GM23248 (cell line): ENCODE results near the gene HOXB5. TPM values are rescaled to one million over a fixed set of nuclear protein-coding genes. Genes with fewer than 3 reads are reported as not detected.

Experiments
- DNase-seq: peaks from one replicate; pipeline ENCODE4 v3.0.0-alpha.2; 2015
- H2AFZ ChIP-seq: fragments of 200-600 bp; sonication (generic); 2 replicates; pipeline ENCODE4 v1.6.1; 2016; ENCODE audit warnings: antibody characterized with exemption
- H3F3A ChIP-seq: fragments of 200-600 bp; sonication (generic); 2 replicates; pipeline ENCODE4 v1.6.1; 2016; ENCODE audit warnings: mild to moderate bottlenecking, antibody characterized with exemption, mixed run types; ENCODE audit not compliant: insufficient read depth
- H3K27ac ChIP-seq: fragments of 200-600 bp; sonication (generic); 2 replicates; pipeline ENCODE4 v1.5.1; 2016; ENCODE audit warnings: mild to moderate bottlenecking
- H3K27me3 ChIP-seq: fragments of 200-600 bp; sonication (generic); replicated peaks from 2 replicates; pipeline ENCODE4 v1.6.1; 2016; ENCODE audit warnings: mild to moderate bottlenecking; ENCODE audit not compliant: insufficient read depth
- H3K36me3 ChIP-seq: fragments of 200-600 bp; sonication (generic); 2 replicates; pipeline ENCODE4 v1.6.1; 2016; ENCODE audit warnings: low read depth, mild to moderate bottlenecking
- H3K4me1 ChIP-seq: fragments of 200-600 bp; sonication (generic); 2 replicates; pipeline ENCODE4 v1.6.1; 2016; ENCODE audit warnings: mild to moderate bottlenecking; ENCODE audit not compliant: insufficient read depth
- H3K4me2 ChIP-seq: fragments of 200-600 bp; sonication (generic); one replicate; pipeline ENCODE4 v1.6.1; 2016; ENCODE audit warnings: mild to moderate bottlenecking; ENCODE audit not compliant: unreplicated experiment
- H3K4me3 ChIP-seq: fragments of 200-600 bp; sonication (generic); 2 replicates; pipeline ENCODE4 v1.5.1; 2016; ENCODE audit warnings: mild to moderate bottlenecking
- H3K79me2 ChIP-seq: fragments of 200-600 bp; sonication (generic); 2 replicates; pipeline ENCODE4 v1.6.1; 2016; ENCODE audit warnings: mild to moderate bottlenecking; ENCODE audit not compliant: insufficient read depth
- H3K9ac ChIP-seq: fragments of 200-600 bp; sonication (generic); 2 replicates; pipeline ENCODE4 v1.6.1; 2016; ENCODE audit warnings: mild to moderate bottlenecking
- H3K9me2 ChIP-seq: fragments of 200-600 bp; sonication (generic); 2 replicates; pipeline ENCODE4 v1.6.1; 2016; ENCODE audit warnings: mixed run types, mild to moderate bottlenecking, moderate library complexity; ENCODE audit not compliant: insufficient read depth
- H3K9me3 ChIP-seq: fragments of 200-600 bp; sonication (generic); one replicate; pipeline ENCODE4 v1.6.1; 2017; ENCODE audit warnings: low read depth
- H4K20me1 ChIP-seq: fragments of 200-600 bp; sonication (generic); 2 replicates; pipeline ENCODE4 v1.6.0; 2016; ENCODE audit not compliant: insufficient read depth
- EZH2 ChIP-seq: fragments of 200-600 bp; sonication (generic); IDR thresholded peaks from 2 replicates; pipeline ENCODE4 v1.6.1; 2018; ENCODE audit warnings: antibody characterized with exemption, mild to moderate bottlenecking; ENCODE audit not compliant: insufficient read depth, poor library complexity, severe bottlenecking
- EZH2phosphoT487 ChIP-seq: fragments of 200-600 bp; sonication (generic); IDR thresholded peaks from 2 replicates; pipeline ENCODE4 v1.6.1; 2018; ENCODE audit warnings: antibody characterized with exemption, moderate library complexity, mild to moderate bottlenecking, low read depth; ENCODE audit not compliant: insufficient read depth
- WGBS, 2 experiments: methylation state at CpG; one replicate each; pipeline ENCODE4 v1.1.6; 2015 to 2017; ENCODE audit warnings: low lambda C conversion rate in 2 of 2, low coverage in 1 of 2; ENCODE audit errors: missing lambda C conversion rate in 2 of 2; 5-methylcytosine and 5-hydroxymethylcytosine counted together
- in situ Hi-C: fragments of 300-500 bp; cut with MboI; formaldehyde crosslinking; loops from 2 replicates; pipeline ENCODE4 v1.15.0; 2020
- polyA plus RNA-seq: library from polyadenylated mRNA; unstranded; fragments of >200 nt; fragmentation: Nextera tagmentation; extraction: Ambion mirVana; gene quantifications from 2 replicates; pipeline ENCODE4 v1.2.1, GENCODE V29; 2016
- total RNA-seq: library from RNA; depleted of rRNA; stranded (reverse); fragments of >200 nt; shearing (Covaris generic); gene quantifications from 2 replicates; pipeline ENCODE4 v1.2.3, GENCODE V29; 2014

Gene HOXB5
- total and polyA plus RNA-seq, 2 experiments from 2014 or later: 0.22 to 2.0 TPM

DNA sequence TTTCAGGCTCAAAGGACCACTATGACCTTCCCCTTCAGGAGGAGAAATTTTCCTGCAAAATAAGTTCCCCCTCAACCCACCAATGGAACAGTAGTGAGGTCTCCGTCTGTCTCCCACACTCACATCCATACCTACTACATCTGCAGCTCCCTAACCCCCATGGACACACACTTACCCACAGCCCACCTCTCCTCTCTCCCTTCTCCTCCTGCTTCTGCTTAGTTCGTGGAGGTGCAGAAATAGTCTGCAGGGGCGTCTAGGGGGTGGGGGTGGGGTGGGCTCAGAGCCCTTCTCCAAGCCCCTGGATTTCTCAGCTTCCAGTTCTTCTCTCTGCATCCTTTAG lies 24.4 kb downstream of the HOXB5 start:
- H3K9me3 ChIP-seq: no peaks in the 10 kb centered on the region
- peaks cover 30% of the 10 kb centered on the region for H3K4me1 ChIP-seq
- H3K27me3 ChIP-seq: no peaks in the 10 kb centered on the region
- H3K27ac ChIP-seq: no peak overlapping the region
- H3K9me2 ChIP-seq: no peaks in the 10 kb centered on the region
- no peak overlapping the region for H3K9ac ChIP-seq
- H3F3A ChIP-seq: peaks cover 5% of the 10 kb centered on the region; the same call in 1 of the 2 replicates
- no peak overlapping the region for H3K4me3 ChIP-seq
- WGBS, 2 experiments: 74 to 89% methylated on average over 3 of the region's 3 CpGs
- in situ Hi-C loops: no loop called here
- H3K79me2 ChIP-seq: peaks cover 71% of the 10 kb centered on the region
- H3K4me2 ChIP-seq: no peak overlapping the region
- no peak for DNase-seq
- no peaks in the 10 kb centered on the region for H4K20me1 ChIP-seq
- no peak overlapping the region for H2AFZ ChIP-seq
- no peaks in the 10 kb centered on the region for H3K36me3 ChIP-seq
- TF ChIP-seq EZH2: no peak
- TF ChIP-seq EZH2phosphoT487: no peak

DNA sequence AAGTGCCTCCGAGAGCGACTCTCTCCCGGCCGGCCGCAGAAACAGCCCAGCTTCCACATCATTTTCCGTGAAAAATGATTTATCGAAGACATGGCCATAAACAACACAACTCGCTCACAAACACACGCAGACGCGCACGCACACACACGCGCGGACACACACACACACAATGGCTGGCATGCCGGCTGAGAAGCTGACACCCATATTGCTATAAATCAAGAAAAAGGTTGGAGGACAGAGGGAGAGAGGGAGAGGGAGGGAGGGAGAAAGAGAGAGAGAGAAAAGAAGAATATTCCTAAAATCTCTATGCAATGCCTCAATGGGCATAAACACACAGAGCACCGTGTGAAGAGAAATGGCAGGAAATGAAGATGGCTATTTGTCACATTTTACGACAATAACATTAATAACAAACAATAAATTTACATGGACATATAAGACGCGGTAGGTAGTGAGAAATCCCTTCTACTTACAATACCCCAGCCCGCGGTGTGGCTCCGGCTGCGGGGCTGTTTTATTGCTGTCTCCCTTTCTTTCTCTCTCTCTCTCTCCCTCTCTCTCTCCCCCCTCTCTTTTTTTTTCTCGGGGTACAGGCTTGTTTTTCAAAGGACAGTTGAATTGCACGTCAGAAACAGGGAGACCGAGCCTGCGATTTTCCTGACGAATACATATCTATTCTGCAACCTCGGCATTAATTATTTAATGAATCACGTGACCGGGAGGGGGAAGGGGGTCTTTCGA lies 24.9 kb downstream of the HOXB5 start:
- no peaks in the 10 kb centered on the region for H3K9me2 ChIP-seq
- 76 to 81% methylated on average over 32 to 33 of the region's 33 CpGs for WGBS, 2 experiments
- no peaks in the 10 kb centered on the region for H3K9me3 ChIP-seq
- no peak overlapping the region for H3K9ac ChIP-seq
- H3K27me3 ChIP-seq: no peaks in the 10 kb centered on the region
- in situ Hi-C loops: no loop called here
- peaks cover 3% of the 10 kb centered on the region; the same call in 1 of the 2 replicates for H3F3A ChIP-seq
- no peaks in the 10 kb centered on the region for H4K20me1 ChIP-seq
- no peak overlapping the region for H3K27ac ChIP-seq
- no peak for DNase-seq
- peaks cover 30% of the 10 kb centered on the region for H3K4me1 ChIP-seq
- H3K36me3 ChIP-seq: no peaks in the 10 kb centered on the region
- no peak overlapping the region for H2AFZ ChIP-seq
- H3K4me2 ChIP-seq: no peak overlapping the region
- no peak overlapping the region for H3K4me3 ChIP-seq
- TF ChIP-seq EZH2phosphoT487 (no peak), EZH2 (no peak)
- peaks cover 70% of the 10 kb centered on the region for H3K79me2 ChIP-seq

DNA sequence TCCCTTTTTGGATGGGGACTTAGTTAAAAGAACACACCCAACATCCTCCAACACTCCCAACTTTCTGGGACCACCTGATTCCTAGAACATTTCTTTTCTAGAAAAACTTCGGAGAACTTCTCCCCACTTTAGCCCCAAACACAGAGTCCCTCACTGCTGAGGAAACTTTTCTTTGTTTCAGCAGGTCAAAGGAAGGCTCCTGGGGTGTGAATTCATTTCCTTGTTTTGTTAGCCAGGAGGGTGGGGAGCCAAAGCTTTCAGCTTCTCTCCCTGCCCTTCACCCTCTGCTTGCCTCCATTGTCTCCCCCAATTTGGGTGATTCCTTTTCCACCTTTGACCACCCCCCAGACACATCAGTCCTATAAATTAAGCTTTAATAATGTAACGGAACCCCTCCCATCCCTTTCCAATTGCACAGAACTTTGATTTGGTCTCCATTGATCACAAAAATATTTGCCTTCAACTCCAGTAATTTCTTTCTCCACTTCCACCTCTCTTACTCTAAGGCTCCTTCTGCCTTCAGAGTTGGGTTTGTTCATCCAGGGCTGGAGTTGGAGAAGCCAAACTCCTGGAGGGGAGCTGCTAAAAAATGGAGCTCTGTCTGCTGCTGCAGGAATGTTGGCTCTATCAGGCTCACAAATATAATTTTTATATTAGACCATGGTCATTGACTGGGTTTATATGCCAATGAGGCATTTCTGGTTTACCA lies 25.8 kb downstream of the HOXB5 start:
- Histone ChIP-seq H4K20me1 (no peaks in the 10 kb centered on the region), H3K79me2 (peaks cover 78% of the 10 kb centered on the region), H3K27ac (no peak overlapping the region), H3K4me1 (peaks cover 21% of the 10 kb centered on the region), H3K27me3 (no peaks in the 10 kb centered on the region), H3K36me3 (no peaks in the 10 kb centered on the region), H3K9me3 (no peaks in the 10 kb centered on the region), H3K4me2 (no peak overlapping the region), H3K9me2 (no peaks in the 10 kb centered on the region), H3F3A (no peaks in the 10 kb centered on the region), H2AFZ (no peak overlapping the region), H3K9ac (no peak overlapping the region), H3K4me3 (no peak overlapping the region)
- in situ Hi-C loops: no loop called here
- no peak for DNase-seq
- WGBS, 2 experiments: 67 to 77% methylated on average over 2 of the region's 2 CpGs
- TF ChIP-seq EZH2phosphoT487 (no peak), EZH2 (no peak)

DNA sequence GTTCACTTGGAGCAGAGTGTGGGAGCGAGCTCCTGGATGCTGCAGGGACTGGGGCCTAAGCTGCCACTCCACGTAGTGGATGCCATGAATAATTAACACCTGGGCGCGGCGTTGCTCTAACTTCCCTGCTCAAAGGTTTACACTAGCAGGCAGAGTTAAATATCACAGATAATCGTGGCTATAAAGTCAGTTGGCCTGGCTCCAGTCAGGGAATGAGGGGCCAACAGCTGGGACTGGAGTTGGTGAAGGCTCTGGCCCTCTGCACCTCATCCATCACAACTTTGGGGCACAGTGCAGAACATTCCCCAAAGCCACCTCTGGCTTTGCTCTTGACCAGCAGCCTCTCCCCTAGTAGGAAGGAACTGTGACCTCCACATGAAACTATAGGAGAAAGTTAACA lies 26.4 kb downstream of the HOXB5 start:
- no peaks in the 10 kb centered on the region for H3K9me3 ChIP-seq
- peaks cover 21% of the 10 kb centered on the region for H3K4me1 ChIP-seq
- no peaks in the 10 kb centered on the region for H3K9me2 ChIP-seq
- peaks cover 84% of the 10 kb centered on the region for H3K79me2 ChIP-seq
- H3K27me3 ChIP-seq: no peaks in the 10 kb centered on the region
- no peak overlapping the region for H3K27ac ChIP-seq
- no peak overlapping the region for H3K4me3 ChIP-seq
- 95 to 99% methylated on average over 6 of the region's 6 CpGs for WGBS, 2 experiments
- in situ Hi-C loops: no loop called here
- no peak for DNase-seq
- H3F3A ChIP-seq: no peaks in the 10 kb centered on the region
- no peak overlapping the region for H2AFZ ChIP-seq
- no peak overlapping the region for H3K4me2 ChIP-seq
- H3K36me3 ChIP-seq: no peaks in the 10 kb centered on the region
- H4K20me1 ChIP-seq: no peaks in the 10 kb centered on the region
- TF ChIP-seq EZH2: no peak
- no peak for TF ChIP-seq EZH2phosphoT487
- no peak overlapping the region for H3K9ac ChIP-seq

DNA sequence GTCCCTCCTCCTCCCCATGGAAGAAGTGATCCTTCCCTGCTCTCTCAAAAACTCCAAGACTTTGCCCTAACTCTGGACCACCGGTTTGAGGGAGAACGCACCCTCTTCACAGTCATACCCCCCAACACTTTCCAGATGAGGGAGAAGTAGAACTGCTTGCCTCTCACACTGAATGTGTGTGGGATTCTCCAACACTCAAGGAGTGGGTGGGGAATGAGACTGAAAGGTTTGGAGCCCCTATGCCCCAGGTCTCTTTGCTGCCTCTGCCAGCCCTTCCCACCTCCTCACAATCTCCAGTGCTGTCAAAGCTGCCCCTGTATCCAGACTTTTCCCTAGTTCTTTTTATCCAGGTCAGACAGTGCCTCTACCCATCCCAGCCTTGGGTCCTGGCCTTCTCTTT lies 26.9 kb downstream of the HOXB5 start:
- H3K79me2 ChIP-seq: peaks cover 87% of the 10 kb centered on the region
- H3K4me1 ChIP-seq: peaks cover 18% of the 10 kb centered on the region
- no peak overlapping the region for H3K4me2 ChIP-seq
- no peaks in the 10 kb centered on the region for H3K36me3 ChIP-seq
- no peaks in the 10 kb centered on the region for H3F3A ChIP-seq
- H3K9me3 ChIP-seq: no peaks in the 10 kb centered on the region
- H3K9me2 ChIP-seq: no peaks in the 10 kb centered on the region
- in situ Hi-C loops: no loop called here
- H3K27ac ChIP-seq: no peak overlapping the region
- H3K9ac ChIP-seq: no peak overlapping the region
- no peak for DNase-seq
- 46 to 50% methylated on average over 2 of the region's 2 CpGs for WGBS, 2 experiments
- H3K27me3 ChIP-seq: no peaks in the 10 kb centered on the region
- H4K20me1 ChIP-seq: no peaks in the 10 kb centered on the region
- H3K4me3 ChIP-seq: no peak overlapping the region
- H2AFZ ChIP-seq: no peak overlapping the region
- no peak for TF ChIP-seq EZH2
